ENCODE measurements around the gene YARS2.

The YARS2 gene

DNA sequence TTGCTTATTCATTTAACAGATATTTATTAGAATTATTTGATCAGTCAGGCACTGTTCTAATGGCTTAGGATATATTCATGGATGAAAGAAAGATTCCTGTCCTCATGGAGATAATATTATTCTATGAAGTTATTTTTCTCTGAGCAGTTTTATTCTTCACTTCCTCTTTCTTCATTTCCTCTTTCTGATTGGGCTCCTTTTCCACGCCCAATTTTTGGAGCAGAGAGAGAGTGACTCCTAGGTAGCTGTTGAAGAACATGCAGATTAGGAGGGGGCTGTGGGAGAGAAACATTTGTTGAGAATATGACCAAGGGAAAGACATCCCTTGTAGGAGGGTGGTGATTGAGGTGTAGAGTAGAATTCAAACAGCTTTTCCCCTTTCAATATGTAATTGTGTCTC, 6.0 kb upstream of the YARS2 start:
- TF ChIP-seq, protein P1, sequence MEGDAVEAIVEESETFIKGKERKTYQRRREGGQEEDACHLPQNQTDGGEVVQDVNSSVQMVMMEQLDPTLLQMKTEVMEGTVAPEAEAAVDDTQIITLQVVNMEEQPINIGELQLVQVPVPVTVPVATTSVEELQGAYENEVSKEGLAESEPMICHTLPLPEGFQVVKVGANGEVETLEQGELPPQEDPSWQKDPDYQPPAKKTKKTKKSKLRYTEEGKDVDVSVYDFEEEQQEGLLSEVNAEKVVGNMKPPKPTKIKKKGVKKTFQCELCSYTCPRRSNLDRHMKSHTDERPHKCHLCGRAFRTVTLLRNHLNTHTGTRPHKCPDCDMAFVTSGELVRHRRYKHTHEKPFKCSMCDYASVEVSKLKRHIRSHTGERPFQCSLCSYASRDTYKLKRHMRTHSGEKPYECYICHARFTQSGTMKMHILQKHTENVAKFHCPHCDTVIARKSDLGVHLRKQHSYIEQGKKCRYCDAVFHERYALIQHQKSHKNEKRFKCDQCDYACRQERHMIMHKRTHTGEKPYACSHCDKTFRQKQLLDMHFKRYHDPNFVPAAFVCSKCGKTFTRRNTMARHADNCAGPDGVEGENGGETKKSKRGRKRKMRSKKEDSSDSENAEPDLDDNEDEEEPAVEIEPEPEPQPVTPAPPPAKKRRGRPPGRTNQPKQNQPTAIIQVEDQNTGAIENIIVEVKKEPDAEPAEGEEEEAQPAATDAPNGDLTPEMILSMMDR (IDR thresholded peaks at IDR 0.05; ENCODE audit: low read depth, low read length, missing control alignments) = no peak
- in situ Hi-C loops (cut with HindIII; ENCODE audit: low pct_ligation_motif_present, low sequenced_read_pairs) = no loop called here
- no peaks in the 10 kb centered on the region for H3K36me3 ChIP-seq (replicated peaks)
- no peak overlapping the region for H3K4me3 ChIP-seq (ENCODE audit: low read depth, low read length)
- H3K27me3 ChIP-seq (replicated peaks) = no peaks in the 10 kb centered on the region
- no peak overlapping the region for H3K27ac ChIP-seq
- DNase-seq = no peak

DNA sequence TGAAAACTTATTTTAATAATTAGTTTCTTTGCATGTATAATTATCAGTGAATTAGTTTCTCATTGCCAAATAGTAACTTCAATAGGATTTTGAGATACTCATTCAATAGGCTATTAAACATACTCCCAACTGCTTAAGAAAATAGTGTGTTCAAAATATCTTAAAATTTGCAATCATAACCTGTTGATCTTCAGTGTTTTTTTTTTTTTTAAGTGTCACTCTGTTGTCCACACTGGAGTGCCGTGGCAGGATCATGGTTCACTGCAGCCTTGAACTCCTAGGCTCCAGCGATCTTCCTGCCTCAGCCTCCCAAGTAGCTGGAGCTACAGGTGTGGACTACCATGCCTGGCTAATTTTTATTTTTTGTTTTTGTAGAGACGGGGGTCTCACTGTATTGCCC, 1.5 kb upstream of the YARS2 start:
- TF ChIP-seq, protein P1 (IDR thresholded peaks at IDR 0.05; ENCODE audit: low read depth, low read length, missing control alignments) = no peak
- H3K36me3 ChIP-seq (replicated peaks) = peaks cover 5% of the 10 kb centered on the region
- DNase-seq = no peak
- no peak overlapping the region for H3K27ac ChIP-seq
- H3K27me3 ChIP-seq (replicated peaks) = no peaks in the 10 kb centered on the region
- no peak overlapping the region for H3K4me3 ChIP-seq (ENCODE audit: low read depth, low read length)
- in situ Hi-C loops (cut with HindIII; ENCODE audit: low pct_ligation_motif_present, low sequenced_read_pairs) = no loop called here

DNA sequence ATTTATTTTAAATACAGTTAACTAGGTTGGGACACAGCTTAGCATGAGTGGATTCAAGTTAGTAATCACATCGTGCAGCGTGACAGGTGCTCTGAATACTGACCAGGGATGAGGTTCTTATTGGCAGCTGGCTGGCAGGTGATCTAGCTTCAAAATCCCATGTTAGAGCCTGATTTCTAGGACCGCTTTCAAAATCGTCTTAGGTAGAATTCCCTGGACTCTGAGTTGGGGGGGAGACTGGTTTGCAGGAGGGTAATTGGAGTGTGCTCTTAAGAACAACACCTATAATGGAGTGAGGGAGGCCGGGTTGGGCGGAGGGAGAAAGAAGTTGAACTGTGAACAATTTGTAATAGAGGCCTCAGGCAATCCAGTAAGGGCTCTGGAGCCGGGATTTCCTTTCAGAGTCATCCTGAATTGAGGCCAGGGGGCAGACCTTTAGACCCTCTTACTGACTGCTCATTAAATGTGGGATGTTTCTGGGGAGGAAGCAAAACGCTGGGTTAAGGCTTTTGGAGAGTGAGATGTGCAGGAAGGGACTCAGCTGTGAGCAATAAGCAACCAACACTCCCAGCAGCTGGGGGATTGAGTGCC, 874 bp upstream of the YARS2 start:
- no peak overlapping the region for H3K27ac ChIP-seq
- peak overlapping the region; percentile 97 for H3K4me3 ChIP-seq (ENCODE audit: low read depth, low read length)
- DNase-seq = no peak
- TF ChIP-seq, protein P1 (IDR thresholded peaks at IDR 0.05; ENCODE audit: low read depth, low read length, missing control alignments) = no peak
- in situ Hi-C loops (cut with HindIII; ENCODE audit: low pct_ligation_motif_present, low sequenced_read_pairs) = no loop called here
- peaks cover 10% of the 10 kb centered on the region for H3K36me3 ChIP-seq (replicated peaks)
- H3K27me3 ChIP-seq (replicated peaks) = no peaks in the 10 kb centered on the region

DNA sequence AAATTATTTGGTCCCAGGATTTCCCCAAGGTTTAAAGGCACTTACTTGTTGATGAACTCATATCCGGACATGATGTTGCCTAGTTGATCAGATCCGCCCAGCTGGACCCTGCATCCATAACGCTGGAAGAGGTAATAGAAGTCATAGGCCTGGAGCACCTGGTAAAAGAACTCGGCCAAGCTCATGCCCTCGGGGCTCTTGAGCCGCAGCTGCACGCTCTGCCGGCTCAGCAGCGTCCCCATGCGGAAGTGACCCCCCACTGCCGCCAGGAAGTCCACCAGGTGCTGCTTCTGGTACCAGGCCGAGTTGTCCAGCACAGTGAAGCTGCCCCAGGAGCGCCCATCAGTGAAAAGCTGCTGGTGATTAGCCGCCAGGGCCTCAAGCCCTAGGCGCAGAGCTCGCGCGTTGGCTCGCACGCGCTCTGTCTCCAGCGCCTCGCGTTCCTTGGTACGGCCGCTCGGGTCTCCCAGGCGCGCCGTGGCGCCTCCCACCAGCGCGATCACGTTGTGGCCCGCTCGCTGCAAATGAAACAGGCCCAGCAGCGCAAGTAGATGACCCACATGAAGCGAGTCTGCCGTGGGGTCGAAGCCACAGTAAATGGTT, 545 bp downstream of the YARS2 start:
- peak overlapping the region; percentile 97 for H3K4me3 ChIP-seq (ENCODE audit: low read depth, low read length)
- H3K36me3 ChIP-seq (replicated peaks) = peaks cover 20% of the 10 kb centered on the region
- H3K27ac ChIP-seq = peak overlapping the region; percentile 96
- no peaks in the 10 kb centered on the region for H3K27me3 ChIP-seq (replicated peaks)
- TF ChIP-seq, protein P1 (IDR thresholded peaks at IDR 0.05; ENCODE audit: low read depth, low read length, missing control alignments) = peak; percentile 87
- peak; percentile 66 for DNase-seq
- in situ Hi-C loops (cut with HindIII; ENCODE audit: low pct_ligation_motif_present, low sequenced_read_pairs) = no loop called here

DNA sequence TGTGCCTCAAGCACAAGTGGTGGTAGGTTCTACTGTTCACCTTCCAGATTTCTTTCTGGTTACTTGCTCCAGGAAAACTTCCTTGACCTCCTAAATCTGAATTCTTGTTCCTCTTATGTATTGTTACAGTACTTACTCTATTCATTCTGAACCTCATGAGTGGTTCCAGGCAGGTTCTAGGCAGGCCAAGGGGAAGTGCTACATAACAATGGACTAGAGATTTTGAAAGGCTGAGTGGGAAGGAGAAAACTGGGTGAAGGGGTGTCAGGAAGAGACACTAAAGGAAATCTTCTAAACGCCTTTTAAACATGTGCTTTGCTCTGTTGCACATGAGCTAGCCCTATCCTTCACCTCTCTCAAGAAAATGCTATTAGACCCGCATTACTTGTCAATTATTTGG, 1.6 kb downstream of the YARS2 start:
- no peak for DNase-seq
- TF ChIP-seq, protein P1 (IDR thresholded peaks at IDR 0.05; ENCODE audit: low read depth, low read length, missing control alignments) = no peak
- no peaks in the 10 kb centered on the region for H3K27me3 ChIP-seq (replicated peaks)
- H3K36me3 ChIP-seq (replicated peaks) = peaks cover 30% of the 10 kb centered on the region
- in situ Hi-C loops (cut with HindIII; ENCODE audit: low pct_ligation_motif_present, low sequenced_read_pairs) = no loop called here
- H3K27ac ChIP-seq = peak overlapping the region; percentile 96
- peak overlapping the region; percentile 97 for H3K4me3 ChIP-seq (ENCODE audit: low read depth, low read length)

DNA sequence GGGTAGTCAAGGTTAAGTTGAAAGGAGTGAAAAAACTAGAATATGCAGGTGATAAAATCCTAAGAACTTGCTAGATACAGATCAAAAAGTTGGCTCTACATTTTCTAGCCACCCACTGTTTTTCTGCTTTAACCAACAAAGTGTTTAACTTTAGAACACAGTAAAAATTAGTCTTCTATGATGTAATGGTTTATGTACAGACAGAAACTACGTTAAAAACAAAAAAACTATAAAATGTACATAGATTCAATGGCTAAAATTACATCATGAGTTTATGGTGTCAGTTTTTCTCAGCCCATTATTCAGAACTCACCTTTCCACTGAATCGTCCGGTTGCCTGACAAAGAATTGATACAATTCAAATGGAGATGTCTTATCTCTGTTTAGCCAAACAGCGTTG, 2.1 kb downstream of the YARS2 start:
- in situ Hi-C loops (cut with HindIII; ENCODE audit: low pct_ligation_motif_present, low sequenced_read_pairs) = no loop called here
- TF ChIP-seq, protein P1 (IDR thresholded peaks at IDR 0.05; ENCODE audit: low read depth, low read length, missing control alignments) = no peak
- no peak for DNase-seq
- Histone ChIP-seq H3K36me3 (replicated peaks) (peaks cover 34% of the 10 kb centered on the region), H3K27ac (no peak overlapping the region), H3K27me3 (replicated peaks) (no peaks in the 10 kb centered on the region), H3K4me3 (ENCODE audit: low read depth, low read length) (no peak overlapping the region)
